Heart left ventricle (tissue), 13 donors: ENCODE results near the gene SNAP91.

Source experiments
- POLR2A ChIP-seq, 2 donors: fragments of 450-650 bp; IDR thresholded peaks; one replicate each; pipeline ENCODE4 v1.6.1; 2017; ENCODE audit warnings: antibody characterized with exemption in 2 of 2, mild to moderate bottlenecking in 2 of 2, moderate library complexity in 2 of 2
- TF ChIP-seq, protein P1 (sequence below), 12 donors: fragments of 200-600 bp; sonication (generic) in 4 of 12; IDR thresholded peaks; one replicate each; pipeline versions ENCODE4 v1.5.0 to v1.8.0; 2018 to 2022; ENCODE audit warnings: antibody characterized with exemption in 12 of 12, mild to moderate bottlenecking in 5 of 12
- donor health status: ischemic (EF 13 %, LVEDD 7.1; RV severe dilation, severe dysfunction).
- donor health status: DM: no; HTN: yes; CAD: no.
- donor health status: DM: no; HTN: no; CAD: no.
- donor health status: ischemic (EF 25% LVEDD 6.9; RV normal size, moderate dysfunction).
- donor health status: ischemic (EF 25% LVEDD 5.7; RV mildly dilated, moderate dysfunction).
- donor health status: ischemic (EF 35%, LVEDD 5.7; RV mildly dilated, moderate dysfunction).
- donor health status: nonischemic (EF 11% LVEDD 7.7; RV severe dilation, severe dysfunction).
- donor health status: DM: yes; HTN: yes; CAD: no.
- donor health status: PGD.
- donor health status: ischemic (EF 29% LVEDD 5.4; RV normal size, mild dysfunction).
- donor health status: nonischemic (EF 23%, LVEDD 6.1; RV moderate dilation, normal function).

DNA sequence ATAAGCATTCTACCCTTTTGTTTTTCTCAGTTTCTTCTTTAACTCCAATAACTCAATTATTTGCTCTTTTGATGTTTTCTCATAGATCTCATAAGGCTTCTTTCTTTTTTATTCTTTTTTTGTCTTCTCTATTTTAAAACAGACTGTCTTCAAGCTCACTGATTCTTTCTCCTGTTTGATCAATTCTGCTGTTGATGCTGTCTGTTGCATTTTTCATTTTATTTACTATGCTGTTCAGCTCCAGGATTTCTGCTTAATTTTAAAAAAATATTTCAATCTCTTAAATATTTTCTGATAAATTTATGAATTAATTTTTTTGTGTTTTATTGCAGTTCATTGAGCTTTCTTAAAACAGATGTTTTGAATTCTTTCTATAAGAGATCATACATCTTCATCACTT is 48.1 kb upstream of the SNAP91 start:
- TF ChIP-seq, protein P1, sequence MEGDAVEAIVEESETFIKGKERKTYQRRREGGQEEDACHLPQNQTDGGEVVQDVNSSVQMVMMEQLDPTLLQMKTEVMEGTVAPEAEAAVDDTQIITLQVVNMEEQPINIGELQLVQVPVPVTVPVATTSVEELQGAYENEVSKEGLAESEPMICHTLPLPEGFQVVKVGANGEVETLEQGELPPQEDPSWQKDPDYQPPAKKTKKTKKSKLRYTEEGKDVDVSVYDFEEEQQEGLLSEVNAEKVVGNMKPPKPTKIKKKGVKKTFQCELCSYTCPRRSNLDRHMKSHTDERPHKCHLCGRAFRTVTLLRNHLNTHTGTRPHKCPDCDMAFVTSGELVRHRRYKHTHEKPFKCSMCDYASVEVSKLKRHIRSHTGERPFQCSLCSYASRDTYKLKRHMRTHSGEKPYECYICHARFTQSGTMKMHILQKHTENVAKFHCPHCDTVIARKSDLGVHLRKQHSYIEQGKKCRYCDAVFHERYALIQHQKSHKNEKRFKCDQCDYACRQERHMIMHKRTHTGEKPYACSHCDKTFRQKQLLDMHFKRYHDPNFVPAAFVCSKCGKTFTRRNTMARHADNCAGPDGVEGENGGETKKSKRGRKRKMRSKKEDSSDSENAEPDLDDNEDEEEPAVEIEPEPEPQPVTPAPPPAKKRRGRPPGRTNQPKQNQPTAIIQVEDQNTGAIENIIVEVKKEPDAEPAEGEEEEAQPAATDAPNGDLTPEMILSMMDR (IDR thresholded peaks at IDR 0.05) = no peak
- no peak for TF ChIP-seq POLR2A (IDR thresholded peaks at IDR 0.05)
